Body of pancreas (tissue), 4 donors: ENCODE data around the gene MPP3.

Source experiments
- POLR2A ChIP-seq, 3 donors: fragments of 450-650 bp; IDR thresholded peaks; one replicate each; pipeline ENCODE4 v1.6.1; 2016; ENCODE audit warnings: antibody characterized with exemption in 3 of 3, mild to moderate bottlenecking in 2 of 3
- TF ChIP-seq, protein P1 (sequence below), 7 experiments: fragments of 450-650 bp in 4 of 7; fragments of 200-600 bp in 3 of 7; sonication (generic) in 3 of 7; IDR thresholded peaks; one replicate each; pipeline ENCODE4 v1.5.1; 2016 to 2019; ENCODE audit warnings: antibody characterized with exemption in 7 of 7

DNA sequence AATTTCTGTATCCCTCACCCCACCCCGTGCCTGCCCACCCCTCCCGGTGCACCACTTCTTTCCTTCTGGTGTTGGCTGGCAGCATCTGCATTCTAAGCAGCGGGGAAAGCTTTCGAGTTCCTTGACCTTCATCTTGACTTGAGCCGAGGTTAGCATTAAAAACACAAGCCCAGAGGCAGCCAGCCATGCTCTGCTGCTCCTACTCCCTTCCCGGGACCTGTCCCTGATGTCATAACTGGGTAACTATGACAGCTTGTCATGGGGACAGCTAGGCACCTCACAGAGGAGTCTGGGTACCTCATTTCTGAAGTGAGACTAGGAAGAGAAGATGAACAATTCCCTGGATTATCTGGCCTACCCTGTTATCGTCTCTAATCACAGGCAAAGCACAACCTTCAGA lies 52.8 kb downstream of the MPP3 start, which contains the start of gene CFAP97D1:
- TF ChIP-seq, protein P1, sequence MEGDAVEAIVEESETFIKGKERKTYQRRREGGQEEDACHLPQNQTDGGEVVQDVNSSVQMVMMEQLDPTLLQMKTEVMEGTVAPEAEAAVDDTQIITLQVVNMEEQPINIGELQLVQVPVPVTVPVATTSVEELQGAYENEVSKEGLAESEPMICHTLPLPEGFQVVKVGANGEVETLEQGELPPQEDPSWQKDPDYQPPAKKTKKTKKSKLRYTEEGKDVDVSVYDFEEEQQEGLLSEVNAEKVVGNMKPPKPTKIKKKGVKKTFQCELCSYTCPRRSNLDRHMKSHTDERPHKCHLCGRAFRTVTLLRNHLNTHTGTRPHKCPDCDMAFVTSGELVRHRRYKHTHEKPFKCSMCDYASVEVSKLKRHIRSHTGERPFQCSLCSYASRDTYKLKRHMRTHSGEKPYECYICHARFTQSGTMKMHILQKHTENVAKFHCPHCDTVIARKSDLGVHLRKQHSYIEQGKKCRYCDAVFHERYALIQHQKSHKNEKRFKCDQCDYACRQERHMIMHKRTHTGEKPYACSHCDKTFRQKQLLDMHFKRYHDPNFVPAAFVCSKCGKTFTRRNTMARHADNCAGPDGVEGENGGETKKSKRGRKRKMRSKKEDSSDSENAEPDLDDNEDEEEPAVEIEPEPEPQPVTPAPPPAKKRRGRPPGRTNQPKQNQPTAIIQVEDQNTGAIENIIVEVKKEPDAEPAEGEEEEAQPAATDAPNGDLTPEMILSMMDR (IDR thresholded peaks at IDR 0.05) = no peak
- TF ChIP-seq POLR2A (IDR thresholded peaks at IDR 0.05) = no peak
